GM19240 (cell line): Measurements from ENCODE around the gene C14orf132.
"Not testable (repeated sequence)": the region's sequence is repeated elsewhere in the genome, so short reads cannot be mapped to it uniquely, and the experiment has no call there.

Experiments
- DNase-seq: peaks from one replicate; pipeline ENCODE4 v3.0.0; 2011; ENCODE audit warnings: low spot score; ENCODE audit not compliant: insufficient read length

Gene C14orf132

GRCh38 chr14:96059519-96060135, 20.5 kb downstream of the C14orf132 start:
- no peak for DNase-seq

- DNase-seq = no peak
Measured at GRCh38 chr14:96060186-96060933, 21.2 kb downstream of the C14orf132 start.

GRCh38 chr14:96062010-96062409, 22.8 kb downstream of the C14orf132 start:
- DNase-seq = no peak

GRCh38 chr14:96062506-96062905, 23.3 kb downstream of the C14orf132 start:
- no peak for DNase-seq

- DNase-seq = no peak
Measured at GRCh38 chr14:96064866-96065265, 25.7 kb downstream of the C14orf132 start.

GRCh38 chr14:96065661-96066459, 26.7 kb downstream of the C14orf132 start:
- DNase-seq = no peak

- no peak for DNase-seq
Measured at GRCh38 chr14:96066976-96067375, 27.8 kb downstream of the C14orf132 start.

- no peak for DNase-seq
Measured at GRCh38 chr14:96067985-96068930, 29.1 kb downstream of the C14orf132 start.

GRCh38 chr14:96069421-96069820, 30.3 kb downstream of the C14orf132 start:
- no peak for DNase-seq

- DNase-seq = no peak
Measured at GRCh38 chr14:96071561-96071960, 32.4 kb downstream of the C14orf132 start.

GRCh38 chr14:96072076-96072475, 32.9 kb downstream of the C14orf132 start:
- DNase-seq = no peak

GRCh38 chr14:96072746-96073145, 33.6 kb downstream of the C14orf132 start:
- no peak for DNase-seq

GRCh38 chr14:96073260-96074039, 34.3 kb downstream of the C14orf132 start:
- DNase-seq = not testable (repeated sequence)

GRCh38 chr14:96077983-96078624, 38.9 kb downstream of the C14orf132 start:
- no peak for DNase-seq

- DNase-seq = no peak
Measured at GRCh38 chr14:96078625-96079016, 39.5 kb downstream of the C14orf132 start.

- DNase-seq = no peak
Measured at GRCh38 chr14:96079066-96079465, 39.9 kb downstream of the C14orf132 start.

GRCh38 chr14:96080571-96080970, 41.4 kb downstream of the C14orf132 start:
- no peak for DNase-seq

- no peak for DNase-seq
Measured at GRCh38 chr14:96081224-96081623, 42.1 kb downstream of the C14orf132 start.

GRCh38 chr14:96081767-96082400, 42.7 kb downstream of the C14orf132 start:
- DNase-seq = no peak
